Right atrium auricular region (tissue), 2 donors: ENCODE data around the gene HOXD8. TPM values are rescaled to one million over a fixed set of nuclear protein-coding genes. Genes with fewer than 3 reads are reported as not detected.

Experiments
- DNase-seq: peaks from one replicate; pipeline ENCODE4 v3.0.0-alpha.2; 2019; ENCODE audit warnings: low spot score
- H3K27ac ChIP-seq, 2 donors: fragments of 200-600 bp; sonication (generic); 1 replicate in 1 of 2; 2 replicates in 1 of 2; pipeline ENCODE4 v1.5.1; 2016 to 2019
- H3K27me3 ChIP-seq, 2 donors: fragments of 200-600 bp; sonication (generic); one replicate each; pipeline versions ENCODE4 v1.5.1 to v1.6.0; 2017 to 2019
- H3K36me3 ChIP-seq: fragments of 200-600 bp; sonication (generic); one replicate; pipeline ENCODE4 v1.5.1; 2016
- H3K4me1 ChIP-seq, 2 donors: fragments of 200-600 bp; sonication (generic); one replicate each; pipeline versions ENCODE4 v1.5.1 to v1.6.0; 2017 to 2019
- H3K4me3 ChIP-seq, 2 donors: fragments of 200-600 bp; sonication (generic); 1 replicate in 1 of 2; 2 replicates in 1 of 2; pipeline ENCODE4 v1.5.1; 2017 to 2019; ENCODE audit warnings: mild to moderate bottlenecking in 1 of 2, moderate library complexity in 1 of 2
- H3K9me3 ChIP-seq, 2 donors: fragments of 200-600 bp; sonication (generic); one replicate each; pipeline ENCODE4 v1.5.1; 2019
- CTCF ChIP-seq, 2 donors: fragments of 200-600 bp; sonication (generic); IDR thresholded peaks; one replicate each; pipeline ENCODE4 v1.5.1; 2019; ENCODE audit warnings: antibody characterized with exemption in 2 of 2
- total RNA-seq, 2 donors: library from RNA; depleted of rRNA; stranded (reverse); fragments of >200 nt; gene quantifications; one replicate each; pipeline ENCODE4 v1.1.0, GENCODE V29; 2016

Gene HOXD8
- total RNA-seq, 2 donors from 2014 or later, result 0.55 to 1.1 TPM

GRCh38 chr2:176142281-176142680, 12.8 kb downstream of the HOXD8 start:
- no peak for TF ChIP-seq CTCF (IDR thresholded peaks at IDR 0.05)
- H3K27me3 ChIP-seq, result peaks cover 22 to 26% of the 10 kb centered on the region in 2 donors
- H3K36me3 ChIP-seq, result no peaks in the 10 kb centered on the region
- no peak for DNase-seq
- H3K9me3 ChIP-seq, result no peaks in the 10 kb centered on the region
- no peak overlapping the region for H3K4me3 ChIP-seq
- H3K4me1 ChIP-seq, result peaks cover 0 to 16% of the 10 kb centered on the region in 2 donors
- no peak overlapping the region for H3K27ac ChIP-seq

- H3K27me3 ChIP-seq, result peaks cover 26 to 29% of the 10 kb centered on the region in 2 donors
- no peaks in the 10 kb centered on the region for H3K9me3 ChIP-seq
- no peak overlapping the region for H3K4me3 ChIP-seq
- no peaks in the 10 kb centered on the region for H3K36me3 ChIP-seq
- no peak for DNase-seq
- H3K4me1 ChIP-seq, result peaks cover 0 to 7% of the 10 kb centered on the region in 2 donors
- no peak overlapping the region for H3K27ac ChIP-seq
- TF ChIP-seq CTCF (IDR thresholded peaks at IDR 0.05), result no peak
Observed at GRCh38 chr2:176145085-176145969, 15.8 kb downstream of the HOXD8 start.

- Histone ChIP-seq H3K4me3 (no peak overlapping the region), H3K9me3 (no peaks in the 10 kb centered on the region), H3K36me3 (no peaks in the 10 kb centered on the region), H3K27me3 (peaks cover 29% of the 10 kb centered on the region in 2 donors), H3K27ac (no peak overlapping the region), H3K4me1 (no peaks in the 10 kb centered on the region)
- no peak for DNase-seq
- no peak for TF ChIP-seq CTCF (IDR thresholded peaks at IDR 0.05)
Observed at GRCh38 chr2:176146101-176146500, 16.6 kb downstream of the HOXD8 start.

- TF ChIP-seq CTCF (IDR thresholded peaks at IDR 0.05), result no peak
- H3K27ac ChIP-seq, result no peak overlapping the region
- no peak overlapping the region for H3K4me3 ChIP-seq
- no peaks in the 10 kb centered on the region for H3K9me3 ChIP-seq
- DNase-seq, result no peak
- H3K36me3 ChIP-seq, result no peaks in the 10 kb centered on the region
- peaks cover 30 to 32% of the 10 kb centered on the region in 2 donors for H3K27me3 ChIP-seq
- peaks cover 0 to 1% of the 10 kb centered on the region in 2 donors for H3K4me1 ChIP-seq
Observed at GRCh38 chr2:176146645-176147044, 17.1 kb downstream of the HOXD8 start.

- no peak for DNase-seq
- no peak overlapping the region for H3K27ac ChIP-seq
- H3K9me3 ChIP-seq, result no peaks in the 10 kb centered on the region
- no peak for TF ChIP-seq CTCF (IDR thresholded peaks at IDR 0.05)
- no peak overlapping the region for H3K4me3 ChIP-seq
- H3K27me3 ChIP-seq, result peaks cover 31 to 39% of the 10 kb centered on the region in 2 donors
- H3K36me3 ChIP-seq, result no peaks in the 10 kb centered on the region
- H3K4me1 ChIP-seq, result peaks cover 0 to 8% of the 10 kb centered on the region in 2 donors
Observed at GRCh38 chr2:176147210-176147799, 17.8 kb downstream of the HOXD8 start.
